ENCODE results near the gene TOPBP1. TPM values are rescaled to one million over a fixed set of nuclear protein-coding genes. Genes with fewer than 3 reads are reported as not detected.

The TOPBP1 gene
- total RNA-seq, 1 donor from 2014 or later = 18.1 TPM

GRCh38 chr3:133643611-133644010 lies 18.1 kb downstream of the TOPBP1 start:
- TF ChIP-seq CTCF (IDR thresholded peaks at IDR 0.05) = no peak
- H3K9me3 Mint-ChIP-seq (ENCODE audit: low read depth) = no peaks in the 10 kb centered on the region
- H3K36me3 Mint-ChIP-seq (ENCODE audit: low read depth) = peaks cover 23% of the 10 kb centered on the region
- DNase-seq (ENCODE audit: low spot score) = no peak
- no peak overlapping the region for H3K4me3 Mint-ChIP-seq (ENCODE audit: unreplicated experiment)
- H3K27me3 Mint-ChIP-seq (ENCODE audit: low read depth) = no peaks in the 10 kb centered on the region
- H3K4me1 Mint-ChIP-seq (ENCODE audit: low read depth) = peaks cover 31% of the 10 kb centered on the region
- no peak overlapping the region for H3K27ac Mint-ChIP-seq (ENCODE audit: unreplicated experiment)

- Mint-ChIP-seq H3K27me3 (ENCODE audit: low read depth) (no peaks in the 10 kb centered on the region), H3K36me3 (ENCODE audit: low read depth) (peaks cover 25% of the 10 kb centered on the region), H3K9me3 (ENCODE audit: low read depth) (no peaks in the 10 kb centered on the region), H3K4me3 (ENCODE audit: unreplicated experiment) (no peak overlapping the region), H3K4me1 (ENCODE audit: low read depth) (peaks cover 22% of the 10 kb centered on the region), H3K27ac (ENCODE audit: unreplicated experiment) (no peak overlapping the region)
- no peak for DNase-seq (ENCODE audit: low spot score)
- TF ChIP-seq CTCF (IDR thresholded peaks at IDR 0.05) = no peak
Observed at GRCh38 chr3:133641254-133641653, 20.5 kb downstream of the TOPBP1 start.

- Mint-ChIP-seq H3K27ac (ENCODE audit: unreplicated experiment) (no peak overlapping the region), H3K4me3 (ENCODE audit: unreplicated experiment) (no peak overlapping the region), H3K36me3 (ENCODE audit: low read depth) (peaks cover 27% of the 10 kb centered on the region), H3K27me3 (ENCODE audit: low read depth) (no peaks in the 10 kb centered on the region), H3K4me1 (ENCODE audit: low read depth) (no peaks in the 10 kb centered on the region), H3K9me3 (ENCODE audit: low read depth) (no peaks in the 10 kb centered on the region)
- TF ChIP-seq CTCF (IDR thresholded peaks at IDR 0.05) = no peak
- no peak for DNase-seq (ENCODE audit: low spot score)
Observed at GRCh38 chr3:133633439-133633838, 28.3 kb downstream of the TOPBP1 start.

- no peaks in the 10 kb centered on the region for H3K4me1 Mint-ChIP-seq (ENCODE audit: low read depth)
- no peak overlapping the region for H3K4me3 Mint-ChIP-seq (ENCODE audit: unreplicated experiment)
- H3K36me3 Mint-ChIP-seq (ENCODE audit: low read depth) = peaks cover 19% of the 10 kb centered on the region
- H3K9me3 Mint-ChIP-seq (ENCODE audit: low read depth) = no peaks in the 10 kb centered on the region
- H3K27me3 Mint-ChIP-seq (ENCODE audit: low read depth) = no peaks in the 10 kb centered on the region
- DNase-seq (ENCODE audit: low spot score) = no peak
- H3K27ac Mint-ChIP-seq (ENCODE audit: unreplicated experiment) = no peak overlapping the region
- TF ChIP-seq CTCF (IDR thresholded peaks at IDR 0.05) = no peak
Observed at GRCh38 chr3:133629146-133629545, 32.6 kb downstream of the TOPBP1 start.

- H3K9me3 Mint-ChIP-seq (ENCODE audit: low read depth) = no peaks in the 10 kb centered on the region
Observed at GRCh38 chr3:133627789-133628188, 34.0 kb downstream of the TOPBP1 start.

More at GRCh38 chr3:133627789-133628188, 34.0 kb downstream of the TOPBP1 start:
- no peak for DNase-seq (ENCODE audit: low spot score)
- Mint-ChIP-seq H3K27me3 (ENCODE audit: low read depth) (no peaks in the 10 kb centered on the region), H3K4me3 (ENCODE audit: unreplicated experiment) (no peak overlapping the region), H3K4me1 (ENCODE audit: low read depth) (no peaks in the 10 kb centered on the region), H3K36me3 (ENCODE audit: low read depth) (peaks cover 16% of the 10 kb centered on the region), H3K27ac (ENCODE audit: unreplicated experiment) (no peak overlapping the region)
- TF ChIP-seq CTCF (IDR thresholded peaks at IDR 0.05) = no peak
